HepG2 (cell line): Measurements from ENCODE around the gene ATG16L1. TPM values are rescaled to one million over a fixed set of nuclear protein-coding genes. Genes with fewer than 3 reads are reported as not detected.

Experiments
- ATAC-seq: fragments of 200-7000 bp; cut with Tn5 transposase; 3 replicates; pipeline ENCODE4 v1.9.1; 2020; ENCODE audit warnings: mild to moderate bottlenecking, moderate library complexity
- BruUV-seq: library from RNA; stranded (reverse); fragments of 400-500 nt; replicated peaks from 2 replicates; lab custom pipeline; 2021; lab: Mats Ljungman, UMichigan
- CTCF ChIA-PET: fragments of 300-600 bp; formaldehyde crosslinking; extraction: SDS; loops from one replicate; lab custom pipeline; 2021; ENCODE audit warnings: low total read pairs, inconsistent platforms, low intra/inter-chr PET ratio; lab: Yijun Ruan, JAX
- POLR2A ChIA-PET: fragments of 350-600 bp; sonication (Branson Sonifier 250); formaldehyde crosslinking; loops from one replicate; lab custom pipeline; 2020; ENCODE audit warnings: antibody characterized with exemption, inconsistent platforms; lab: Yijun Ruan, JAX
- DNase-seq: peaks from one replicate; pipeline ENCODE4 v3.0.0-alpha.2; 2015; ENCODE audit warnings: low spot score
- FAIRE-seq: peaks from 3 replicates; lab custom pipeline; 2011; peaks lifted over from hg19 to GRCh38; lab: Jason Lieb, UNC
- H2AFZ ChIP-seq: one replicate; pipeline ENCODE4 v1.6.1; 2011; ENCODE audit warnings: low read length, inconsistent platforms
- H3K27ac ChIP-seq: fragments of 300-600 bp; 3 replicates; pipeline ENCODE4 v1.8.0; 2011; ENCODE audit warnings: mixed run types, mild to moderate bottlenecking, mixed read lengths, low read length, inconsistent platforms; ENCODE audit not compliant: insufficient read depth; ENCODE audit errors: extremely low read length
- H3K27me3 ChIP-seq, 2 experiments: fragments of 200-600 bp in 1 of 2; 2 replicates in 1 of 2; 3 replicates in 1 of 2; pipeline versions ENCODE4 v1.6.0 to v1.8.0; 2011; ENCODE audit warnings: low read length in 2 of 2, mild to moderate bottlenecking in 2 of 2, moderate library complexity in 2 of 2, inconsistent platforms in 1 of 2; ENCODE audit not compliant: insufficient read depth in 2 of 2, control insufficient read depth in 1 of 2
- H3K36me3 ChIP-seq, 2 experiments: fragments of 200-600 bp in 1 of 2; replicated peaks in 1 of 2; 2 replicates in 1 of 2; 3 replicates in 1 of 2; pipeline versions ENCODE4 v1.5.1 to v1.8.0; 2011; ENCODE audit warnings: low read length in 2 of 2, inconsistent platforms in 1 of 2; ENCODE audit not compliant: insufficient read depth in 2 of 2, control insufficient read depth in 1 of 2
- H3K4me1 ChIP-seq: 2 replicates; pipeline ENCODE4 v1.5.1; 2012; ENCODE audit warnings: low read length, inconsistent platforms; ENCODE audit not compliant: insufficient read depth
- H3K4me2 ChIP-seq: 2 replicates; pipeline ENCODE4 v1.6.0; 2011; ENCODE audit warnings: low read depth, low read length, inconsistent platforms
- H3K4me3 ChIP-seq, 3 experiments: fragments of 200-600 bp in 1 of 3; sonication (generic), shearing (Covaris generic) in 1 of 3; replicated peaks in 1 of 3; 2 replicates each; pipeline ENCODE4 v1.5.1; 2011 to 2016; ENCODE audit warnings: low read length in 3 of 3, inconsistent platforms in 2 of 3, low read depth in 2 of 3, mild to moderate bottlenecking in 2 of 3, control low read depth in 1 of 3, mixed read lengths in 1 of 3; ENCODE audit not compliant: insufficient read depth in 1 of 3
- H3K79me2 ChIP-seq: one replicate; pipeline ENCODE4 v1.6.1; 2011; ENCODE audit warnings: low read length, inconsistent platforms; ENCODE audit not compliant: insufficient read depth
- H3K9ac ChIP-seq: 2 replicates; pipeline ENCODE4 v1.6.0; 2011; ENCODE audit warnings: mild to moderate bottlenecking, low read depth, low read length, inconsistent platforms; ENCODE audit not compliant: insufficient read depth
- H3K9me3 ChIP-seq: 2 replicates; pipeline ENCODE4 v1.5.1; 2012; ENCODE audit warnings: mild to moderate bottlenecking, low read length
- H4K20me1 ChIP-seq: 2 replicates; pipeline ENCODE4 v1.6.0; 2011; ENCODE audit warnings: inconsistent platforms, mild to moderate bottlenecking, low read length, moderate library complexity; ENCODE audit not compliant: insufficient read depth
- GATAD2A ChIP-seq: IDR thresholded peaks from 2 replicates; pipeline ENCODE4 v1.6.1; 2016
- MED13 ChIP-seq: sonication (generic); formaldehyde crosslinking; IDR thresholded peaks from 2 replicates; pipeline ENCODE4 v1.5.0; 2020; ENCODE audit warnings: missing genetic modification reagents
- SATB2 ChIP-seq: sonication (generic); formaldehyde crosslinking; IDR thresholded peaks from 2 replicates; pipeline ENCODE4 v1.5.0; 2020; ENCODE audit warnings: missing genetic modification reagents
- SMC3 ChIP-seq: IDR thresholded peaks from 2 replicates; pipeline ENCODE4 v1.6.1; 2011; ENCODE audit warnings: low read length, improper control_type of control experiment
- TAF1 ChIP-seq: sonication (generic); formaldehyde crosslinking; IDR thresholded peaks from 2 replicates; pipeline ENCODE4 v1.4.0; 2020; ENCODE audit warnings: missing genetic modification reagents
- YY1 ChIP-seq: IDR thresholded peaks from 2 replicates; pipeline ENCODE4 v1.6.1; 2011; ENCODE audit warnings: low read length, low read depth, moderate library complexity, mild to moderate bottlenecking; ENCODE audit not compliant: insufficient read depth, insufficient replicate concordance
- ZC3H13 ChIP-seq: sonication (generic); formaldehyde crosslinking; IDR thresholded peaks from 2 replicates; pipeline ENCODE4 v1.8.1; 2023; ENCODE audit warnings: mild to moderate bottlenecking, missing genetic modification reagents, moderate library complexity
- ZFP1 ChIP-seq: IDR thresholded peaks from 2 replicates; pipeline ENCODE4 v1.6.1; 2016
- ZNF205 ChIP-seq: IDR thresholded peaks from 2 replicates; pipeline ENCODE4 v1.6.1; 2018; ENCODE audit warnings: missing biosample characterization, missing genetic modification reagents
- ZNF598 ChIP-seq: sonication (generic); formaldehyde crosslinking; IDR thresholded peaks from 2 replicates; pipeline ENCODE4 v1.5.1; 2020; ENCODE audit warnings: mild to moderate bottlenecking, missing genetic modification reagents, borderline replicate concordance
- ZNF644 ChIP-seq: IDR thresholded peaks from 2 replicates; pipeline ENCODE4 v1.6.1; 2016; ENCODE audit warnings: low read depth
- ZNF841 ChIP-seq: sonication (generic); formaldehyde crosslinking; IDR thresholded peaks from 2 replicates; pipeline ENCODE4 v1.8.1; 2023; ENCODE audit warnings: missing genetic modification reagents, borderline replicate concordance
- WGBS: methylation state at CpG from one replicate; pipeline ENCODE4 v1.1.6; 2017; ENCODE audit warnings: low lambda C conversion rate; 5-methylcytosine and 5-hydroxymethylcytosine counted together
- in situ Hi-C: cut with HindIII; loops from 2 replicates; pipeline ENCODE4 v1.10.0; 2017; ENCODE audit warnings: low pct_unique_long_range_greater_than_20kb; ENCODE audit not compliant: extremely low pct_ligation_motif_present
- intact Hi-C: fragments of 100-400 bp; cut with micrococcal nuclease; formaldehyde crosslinking; loops from one replicate; pipeline ENCODE4 v1.10.0; 2022; ENCODE audit not compliant: unreplicated experiment
- polyA plus RNA-seq, 8 experiments: library from polyadenylated mRNA; depleted of rRNA in 3 of 8; stranded (reverse) in 7 of 8; unstranded in 1 of 8; fragments of >200 nt; fragmentation: Illumina TruSeq in 4 of 8; extraction: Trizol in 4 of 8; gene quantifications; 2 replicates each; pipeline versions ENCODE4 v1.2.1 to v1.2.3, GENCODE V29; 2011 to 2016; ENCODE audit warnings: low read depth in 4 of 8, missing spikeins in 1 of 8, mixed read lengths in 1 of 8; ENCODE audit not compliant: insufficient read depth in 1 of 8
- total RNA-seq, 5 experiments: library from RNA; depleted of rRNA; stranded (reverse); fragments of >200 nt; fragmentation: Illumina TruSeq; extraction: Trizol; gene quantifications; 2 replicates each; pipeline ENCODE4 v1.2.3, GENCODE V29; 2016; ENCODE audit warnings: low read depth in 1 of 5
- TF ChIP-seq, protein P1 (sequence below): sonication (generic); formaldehyde crosslinking; IDR thresholded peaks from 2 replicates; pipeline ENCODE4 v1.4.0; 2020; ENCODE audit warnings: missing genetic modification reagents
- TF ChIP-seq, protein P2 (sequence below): sonication (generic); formaldehyde crosslinking; IDR thresholded peaks from 2 replicates; pipeline ENCODE4 v1.8.0; 2022; ENCODE audit warnings: mild to moderate bottlenecking, missing genetic modification reagents, moderate library complexity
- TF ChIP-seq, protein P3 (sequence below): sonication (generic); formaldehyde crosslinking; IDR thresholded peaks from 2 replicates; pipeline ENCODE4 v1.4.0; 2020; ENCODE audit warnings: missing genetic modification reagents, low read depth, mild to moderate bottlenecking, borderline replicate concordance

ATG16L1 gene
- total and polyA plus RNA-seq, 2 of the 13 experiments (the other 11 are each of a cell fraction or from before 2014, with no cell fraction given): 26.0 to 51.7 TPM

DNA sequence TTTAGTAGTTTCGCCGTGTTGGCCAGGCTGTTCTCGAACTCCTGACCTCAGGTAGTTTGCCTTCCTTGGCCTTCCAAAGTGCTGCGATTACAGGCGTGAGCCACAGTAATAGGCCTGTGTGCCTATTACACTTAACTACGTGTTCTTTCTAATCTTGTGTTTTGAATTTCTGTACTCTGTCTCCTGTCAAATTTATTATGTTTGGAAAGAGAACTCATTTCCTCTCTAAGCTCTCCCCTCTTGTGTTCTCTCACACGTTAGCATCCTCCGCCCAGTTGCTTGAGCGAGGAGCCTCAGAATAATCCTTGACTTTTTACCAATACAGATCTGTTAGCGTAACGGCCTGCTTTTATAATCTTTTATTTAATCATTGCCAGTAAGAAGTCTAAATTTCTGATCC is 3.7 kb downstream of the ATG16L1 start:
- ChIA-PET CTCF (no interaction called here), POLR2A (interaction anchor here (1.3 kb wide), 1 partner anchor 191 kb away, joined by 4 read pairs; no protein-coding TSS in a partner anchor)
- ATAC-seq (no peak), FAIRE-seq (no peak), DNase-seq (no peak)
- WGBS: 95% methylated on average over 11 of the region's 11 CpGs
- no peaks in the 10 kb centered on the region; a peak in 1 of 5 replicates for H3K27me3 ChIP-seq
- H3K9ac ChIP-seq: no peak overlapping the region; the same call in 1 of the 2 replicates
- intact Hi-C loops: loop anchor here (10.0 kb wide), 1 partner anchor 100 kb away; the partner anchor contains the start of gene DGKD
- peaks cover 3% of the 10 kb centered on the region; the same call in 1 of the 2 replicates for H4K20me1 ChIP-seq
- BruUV-seq: no TSS peak
- H3K27ac ChIP-seq: no peak overlapping the region
- in situ Hi-C loops: no loop called here
- peaks cover 50% of the 10 kb centered on the region for H3K79me2 ChIP-seq
- H3K4me1 ChIP-seq: peaks cover 38% of the 10 kb centered on the region
- peaks cover 22 to 44% of the 10 kb centered on the region in 2 experiments for H3K36me3 ChIP-seq
- H2AFZ ChIP-seq: no peak overlapping the region
- no peak overlapping the region for H3K4me2 ChIP-seq
- no peak overlapping the region for H3K4me3 ChIP-seq
- no peaks in the 10 kb centered on the region for H3K9me3 ChIP-seq
- TF ChIP-seq, protein P1, sequence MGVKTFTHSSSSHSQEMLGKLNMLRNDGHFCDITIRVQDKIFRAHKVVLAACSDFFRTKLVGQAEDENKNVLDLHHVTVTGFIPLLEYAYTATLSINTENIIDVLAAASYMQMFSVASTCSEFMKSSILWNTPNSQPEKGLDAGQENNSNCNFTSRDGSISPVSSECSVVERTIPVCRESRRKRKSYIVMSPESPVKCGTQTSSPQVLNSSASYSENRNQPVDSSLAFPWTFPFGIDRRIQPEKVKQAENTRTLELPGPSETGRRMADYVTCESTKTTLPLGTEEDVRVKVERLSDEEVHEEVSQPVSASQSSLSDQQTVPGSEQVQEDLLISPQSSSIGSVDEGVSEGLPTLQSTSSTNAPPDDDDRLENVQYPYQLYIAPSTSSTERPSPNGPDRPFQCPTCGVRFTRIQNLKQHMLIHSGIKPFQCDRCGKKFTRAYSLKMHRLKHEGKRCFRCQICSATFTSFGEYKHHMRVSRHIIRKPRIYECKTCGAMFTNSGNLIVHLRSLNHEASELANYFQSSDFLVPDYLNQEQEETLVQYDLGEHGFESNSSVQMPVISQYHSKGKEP (CRISPR knock-in tag): no peak
- TF ChIP-seq MED13 (CRISPR knock-in tag) (no peak), ZNF841 (CRISPR knock-in tag) (no peak), ZFP1 (CRISPR knock-in tag) (no peak), ZNF598 (CRISPR knock-in tag) (no peak), ZNF644 (CRISPR knock-in tag) (no peak), TAF1 (CRISPR knock-in tag) (no peak), GATAD2A (CRISPR knock-in tag) (no peak), YY1 (no peak), SMC3 (no peak), ZC3H13 (no peak), SATB2 (CRISPR knock-in tag) (no peak), ZNF205 (no peak)
- TF ChIP-seq, protein P2, sequence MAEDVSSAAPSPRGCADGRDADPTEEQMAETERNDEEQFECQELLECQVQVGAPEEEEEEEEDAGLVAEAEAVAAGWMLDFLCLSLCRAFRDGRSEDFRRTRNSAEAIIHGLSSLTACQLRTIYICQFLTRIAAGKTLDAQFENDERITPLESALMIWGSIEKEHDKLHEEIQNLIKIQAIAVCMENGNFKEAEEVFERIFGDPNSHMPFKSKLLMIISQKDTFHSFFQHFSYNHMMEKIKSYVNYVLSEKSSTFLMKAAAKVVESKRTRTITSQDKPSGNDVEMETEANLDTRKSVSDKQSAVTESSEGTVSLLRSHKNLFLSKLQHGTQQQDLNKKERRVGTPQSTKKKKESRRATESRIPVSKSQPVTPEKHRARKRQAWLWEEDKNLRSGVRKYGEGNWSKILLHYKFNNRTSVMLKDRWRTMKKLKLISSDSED (CRISPR knock-in tag): no peak
- TF ChIP-seq, protein P3, sequence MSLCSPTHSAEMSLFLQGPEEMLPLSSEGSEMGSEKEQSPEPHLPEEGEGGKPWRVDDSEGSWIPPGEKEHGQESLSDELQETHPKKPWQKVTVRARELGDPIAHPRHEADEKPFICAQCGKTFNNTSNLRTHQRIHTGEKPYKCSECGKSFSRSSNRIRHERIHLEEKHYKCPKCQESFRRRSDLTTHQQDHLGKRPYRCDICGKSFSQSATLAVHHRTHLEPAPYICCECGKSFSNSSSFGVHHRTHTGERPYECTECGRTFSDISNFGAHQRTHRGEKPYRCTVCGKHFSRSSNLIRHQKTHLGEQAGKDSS (CRISPR knock-in tag): no peak
